Cardiac muscle cell (in vitro differentiated cells and primary cell): Measurements from ENCODE around the gene HLA-DQB2. TPM values are rescaled to one million over a fixed set of nuclear protein-coding genes. Genes with fewer than 3 reads are reported as not detected.
"Not testable (repeated sequence)": the region's sequence is repeated elsewhere in the genome, so short reads cannot be mapped to it uniquely, and the experiment has no call there.

Experiments used
- DNase-seq, 2 donors: peaks; one replicate each; pipeline versions ENCODE4 v3.0.0 to v3.0.0-alpha.2; 2010 to 2017; ENCODE audit warnings: low read depth in 1 of 2, low spot score in 1 of 2
- H3K27ac ChIP-seq: fragments of 200-600 bp; sonication (generic); 2 replicates; pipeline ENCODE4 v1.5.1; 2016
- H3K27me3 ChIP-seq: fragments of 200-600 bp; sonication (generic); 2 replicates; pipeline ENCODE4 v1.6.0; 2016; ENCODE audit warnings: control low read depth
- H3K36me3 ChIP-seq: fragments of 200-600 bp; sonication (generic); 2 replicates; pipeline ENCODE4 v1.5.1; 2016; ENCODE audit warnings: control low read depth
- H3K4me1 ChIP-seq: fragments of 200-600 bp; sonication (generic); 2 replicates; pipeline ENCODE4 v1.8.1; 2017; ENCODE audit warnings: low read depth, mild to moderate bottlenecking, mixed run types
- H3K4me3 ChIP-seq: fragments of 200-600 bp; sonication (generic); 2 replicates; pipeline ENCODE4 v1.5.1; 2016; ENCODE audit warnings: mild to moderate bottlenecking
- H3K9me3 ChIP-seq: fragments of 200-600 bp; sonication (generic); 2 replicates; pipeline ENCODE4 v1.5.1; 2017; ENCODE audit warnings: low read depth, mild to moderate bottlenecking, control low read depth
- polyA plus RNA-seq: library from polyadenylated mRNA; unstranded; fragments of >200 nt; fragmentation: Nextera tagmentation; extraction: Ambion mirVana; gene quantifications from 2 replicates; pipeline ENCODE4 v1.2.1, GENCODE V29; 2016
- total RNA-seq: library from RNA; depleted of rRNA; stranded (reverse); fragments of >200 nt; gene quantifications from 2 replicates; pipeline ENCODE4 v1.2.3, GENCODE V29; 2016
- TF ChIP-seq, protein P1 (sequence below): IDR thresholded peaks from 2 replicates; pipeline ENCODE4 v1.5.1; 2012; ENCODE audit warnings: low read depth, mild to moderate bottlenecking, low read length

HLA-DQB2 gene
- total and polyA plus RNA-seq, 2 experiments from 2014 or later = not detected

DNA sequence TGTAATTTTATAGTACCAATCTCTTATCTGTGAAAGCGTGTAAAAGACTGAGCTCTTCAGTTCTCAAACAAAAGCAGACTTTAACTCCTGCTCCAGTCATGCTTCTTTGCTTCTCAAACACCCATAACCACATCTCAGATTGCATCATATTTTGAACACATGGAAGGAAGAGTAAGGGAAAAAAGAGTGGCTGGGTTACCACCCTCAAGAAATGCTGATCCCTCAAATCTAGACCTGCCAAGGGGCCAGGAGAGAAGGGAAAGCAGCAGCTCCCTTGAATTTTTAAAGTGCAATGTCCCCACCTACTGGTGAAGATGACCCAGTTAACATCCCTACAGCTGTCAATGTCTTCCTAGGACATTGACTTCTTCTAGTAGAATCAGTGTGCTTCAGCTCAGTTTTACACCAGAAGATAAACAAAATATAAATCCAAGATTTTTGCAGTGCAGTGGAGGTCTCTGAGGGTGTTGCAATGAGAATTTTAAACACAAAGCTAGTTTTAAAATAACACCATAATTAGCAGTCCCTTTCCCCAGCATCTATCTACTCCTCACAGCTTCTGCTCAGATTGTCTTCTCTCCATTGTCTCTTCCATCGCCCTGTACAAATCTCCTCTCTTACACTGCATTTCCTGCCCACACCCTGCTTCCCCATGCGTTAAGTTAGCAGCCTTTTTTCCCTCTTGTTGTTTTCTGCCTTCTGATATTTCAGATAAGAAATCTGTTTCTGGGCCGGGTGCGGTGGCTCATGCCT lies 22.6 kb upstream of the HLA-DQB2 start:
- Histone ChIP-seq H3K27ac (no peak overlapping the region), H3K36me3 (no peaks in the 10 kb centered on the region), H3K9me3 (no peaks in the 10 kb centered on the region), H3K4me3 (no peak overlapping the region), H3K4me1 (no peaks in the 10 kb centered on the region), H3K27me3 (no peaks in the 10 kb centered on the region)
- DNase-seq = peak; percentile 66 to 77
- TF ChIP-seq, protein P1, sequence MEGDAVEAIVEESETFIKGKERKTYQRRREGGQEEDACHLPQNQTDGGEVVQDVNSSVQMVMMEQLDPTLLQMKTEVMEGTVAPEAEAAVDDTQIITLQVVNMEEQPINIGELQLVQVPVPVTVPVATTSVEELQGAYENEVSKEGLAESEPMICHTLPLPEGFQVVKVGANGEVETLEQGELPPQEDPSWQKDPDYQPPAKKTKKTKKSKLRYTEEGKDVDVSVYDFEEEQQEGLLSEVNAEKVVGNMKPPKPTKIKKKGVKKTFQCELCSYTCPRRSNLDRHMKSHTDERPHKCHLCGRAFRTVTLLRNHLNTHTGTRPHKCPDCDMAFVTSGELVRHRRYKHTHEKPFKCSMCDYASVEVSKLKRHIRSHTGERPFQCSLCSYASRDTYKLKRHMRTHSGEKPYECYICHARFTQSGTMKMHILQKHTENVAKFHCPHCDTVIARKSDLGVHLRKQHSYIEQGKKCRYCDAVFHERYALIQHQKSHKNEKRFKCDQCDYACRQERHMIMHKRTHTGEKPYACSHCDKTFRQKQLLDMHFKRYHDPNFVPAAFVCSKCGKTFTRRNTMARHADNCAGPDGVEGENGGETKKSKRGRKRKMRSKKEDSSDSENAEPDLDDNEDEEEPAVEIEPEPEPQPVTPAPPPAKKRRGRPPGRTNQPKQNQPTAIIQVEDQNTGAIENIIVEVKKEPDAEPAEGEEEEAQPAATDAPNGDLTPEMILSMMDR = peak; percentile 64

DNA sequence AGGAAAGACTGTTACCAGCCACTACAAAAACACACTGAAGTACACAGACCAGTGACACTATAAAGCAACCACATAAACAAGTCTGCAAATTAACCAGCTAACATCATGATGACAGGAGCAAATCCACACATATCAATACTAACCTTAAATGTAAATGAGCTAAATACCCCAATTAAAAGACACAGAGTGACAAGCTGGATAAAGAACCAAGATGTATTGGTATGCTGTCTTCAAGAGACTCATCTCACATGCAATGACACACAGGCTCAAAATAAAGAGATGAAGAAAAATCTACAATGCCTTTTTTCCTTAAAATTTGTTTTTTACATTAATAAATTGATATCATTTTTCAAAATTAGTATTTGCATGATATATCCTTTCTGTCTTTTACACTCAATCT lies 19.6 kb upstream of the HLA-DQB2 start:
- DNase-seq, H3K9me3 ChIP-seq, H3K27ac ChIP-seq, H3K4me3 ChIP-seq, H3K4me1 ChIP-seq, H3K27me3 ChIP-seq, H3K36me3 ChIP-seq: not testable (repeated sequence)

DNA sequence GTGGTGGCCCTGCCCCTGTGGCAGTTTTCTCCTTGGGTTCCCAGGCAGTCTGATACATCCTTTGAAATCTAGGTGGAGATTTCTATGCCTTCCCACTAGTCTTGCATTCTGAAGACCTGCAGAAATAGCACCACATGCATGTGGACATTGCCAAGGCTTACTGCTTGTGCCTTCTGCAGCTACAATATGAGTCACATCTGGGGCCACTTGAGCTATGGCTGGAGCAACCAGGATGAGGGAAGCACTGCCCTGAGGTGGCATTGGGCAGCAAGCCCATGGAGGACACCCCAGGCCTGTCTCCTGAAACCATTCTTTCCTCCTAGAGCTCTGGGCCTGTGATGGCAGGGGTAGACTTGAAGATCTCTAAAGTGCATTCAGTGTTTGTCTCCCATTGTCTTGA lies 15.7 kb upstream of the HLA-DQB2 start:
- TF ChIP-seq, protein P1 = no peak
- H3K36me3 ChIP-seq = no peaks in the 10 kb centered on the region
- DNase-seq = no peak
- no peaks in the 10 kb centered on the region for H3K4me1 ChIP-seq
- no peaks in the 10 kb centered on the region for H3K27me3 ChIP-seq
- no peak overlapping the region for H3K4me3 ChIP-seq
- H3K9me3 ChIP-seq = no peaks in the 10 kb centered on the region
- H3K27ac ChIP-seq = no peak overlapping the region

DNA sequence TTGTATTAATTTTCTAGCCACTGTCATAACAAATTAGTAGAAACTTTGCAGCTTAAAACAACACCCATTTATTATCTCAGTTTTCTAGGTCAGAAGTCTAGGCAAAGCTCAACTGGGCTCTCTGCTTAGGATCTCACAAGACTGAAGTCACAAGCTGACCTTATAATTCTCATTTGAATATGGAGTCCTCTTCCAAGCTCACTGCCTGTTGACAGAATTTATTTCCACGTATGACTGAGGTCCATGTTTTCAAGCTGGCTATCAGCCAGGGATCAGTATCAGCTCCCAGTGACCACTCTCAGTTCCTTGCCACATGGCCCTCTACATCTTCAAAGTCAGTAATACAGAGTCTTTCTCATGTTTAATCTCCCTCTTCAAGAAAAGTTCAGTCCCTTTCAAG lies 11.7 kb upstream of the HLA-DQB2 start:
- H3K4me1 ChIP-seq = no peaks in the 10 kb centered on the region
- no peak overlapping the region for H3K27ac ChIP-seq
- DNase-seq = no peak
- no peaks in the 10 kb centered on the region for H3K27me3 ChIP-seq
- no peak overlapping the region for H3K4me3 ChIP-seq
- no peaks in the 10 kb centered on the region for H3K36me3 ChIP-seq
- H3K9me3 ChIP-seq = no peaks in the 10 kb centered on the region
- TF ChIP-seq, protein P1 = no peak

DNA sequence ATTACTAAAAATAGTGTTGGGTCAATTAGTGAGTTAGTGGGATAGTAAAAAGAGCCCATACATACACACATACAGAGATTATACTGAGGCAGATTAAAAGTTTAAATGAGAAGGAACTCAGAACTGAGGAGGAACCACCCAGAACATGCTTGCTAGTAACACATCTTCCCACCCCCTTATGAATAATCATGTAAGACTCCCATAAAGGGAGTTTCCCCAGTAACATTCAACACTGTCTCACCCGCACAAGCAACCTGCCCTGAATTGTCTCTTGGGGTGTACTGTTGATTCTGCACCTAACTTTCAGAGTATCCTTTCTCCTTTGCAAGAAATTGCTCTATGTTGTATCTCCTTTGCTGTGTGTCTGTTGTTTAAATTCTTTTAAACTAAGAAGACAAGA lies 11.1 kb upstream of the HLA-DQB2 start:
- Histone ChIP-seq H3K27ac (no peak overlapping the region), H3K9me3 (no peaks in the 10 kb centered on the region), H3K27me3 (no peaks in the 10 kb centered on the region), H3K4me3 (no peak overlapping the region), H3K36me3 (no peaks in the 10 kb centered on the region), H3K4me1 (no peaks in the 10 kb centered on the region)
- TF ChIP-seq, protein P1 = no peak
- DNase-seq = no peak

DNA sequence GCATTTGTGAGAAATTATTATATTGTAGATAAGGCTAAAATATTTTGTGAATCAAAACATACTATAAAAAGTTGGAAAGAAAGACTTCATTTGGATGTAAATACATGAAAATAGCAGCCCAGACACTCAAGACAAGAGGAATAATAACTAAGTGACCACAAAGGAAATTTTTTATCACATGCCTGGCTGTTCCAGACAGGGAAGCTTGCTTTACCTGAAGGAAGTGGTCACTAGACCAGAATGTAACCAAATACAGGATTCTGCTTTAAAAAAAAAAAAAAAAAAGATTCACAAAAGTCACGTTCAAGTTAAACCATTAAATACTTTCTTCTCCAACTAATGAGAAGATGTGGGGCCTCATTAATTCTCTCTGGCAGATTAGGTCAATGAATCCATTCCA lies 9.3 kb upstream of the HLA-DQB2 start:
- Histone ChIP-seq H3K27me3 (no peaks in the 10 kb centered on the region), H3K4me1 (no peaks in the 10 kb centered on the region), H3K9me3 (no peaks in the 10 kb centered on the region), H3K27ac (no peak overlapping the region), H3K4me3 (no peak overlapping the region), H3K36me3 (no peaks in the 10 kb centered on the region)
- no peak for DNase-seq
- TF ChIP-seq, protein P1 = no peak
